Stimulated activated CD4-positive, alpha-beta T cell treated with anti-CD3 and anti-CD28 coated beads, Interleukin-12 subunit alpha, Interleukin-12 subunit beta, amount 100 ng/mL, for 4 hours (primary cell): ENCODE data around the gene CHAD.
"Not testable (repeated sequence)": the region's sequence is repeated elsewhere in the genome, so short reads cannot be mapped to it uniquely, and the experiment has no call there.

Source experiments
- DNase-seq: peaks from one replicate; pipeline ENCODE4 v3.0.0-alpha.2; 2020

CHAD gene

DNA sequence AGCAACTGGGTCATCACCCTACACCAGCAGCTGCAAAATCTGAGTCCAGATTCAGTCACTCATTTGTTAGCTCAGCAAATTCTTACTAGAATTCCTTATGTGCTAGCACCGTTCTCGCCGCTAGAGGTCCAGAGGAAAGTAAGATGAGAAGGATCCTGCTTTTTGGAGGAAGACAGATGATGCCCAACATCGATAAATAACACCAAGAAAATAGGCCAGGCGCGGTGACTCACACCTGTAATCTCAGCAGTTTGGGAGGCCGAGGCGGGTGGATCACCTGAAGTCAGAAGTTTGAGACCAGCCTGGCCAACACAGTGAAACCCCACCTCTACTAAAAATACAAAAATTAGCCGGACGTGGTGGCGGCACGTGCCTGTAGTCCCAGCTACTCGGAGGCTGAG, 4.1 kb upstream of the CHAD start:
- not testable (repeated sequence) for DNase-seq

DNA sequence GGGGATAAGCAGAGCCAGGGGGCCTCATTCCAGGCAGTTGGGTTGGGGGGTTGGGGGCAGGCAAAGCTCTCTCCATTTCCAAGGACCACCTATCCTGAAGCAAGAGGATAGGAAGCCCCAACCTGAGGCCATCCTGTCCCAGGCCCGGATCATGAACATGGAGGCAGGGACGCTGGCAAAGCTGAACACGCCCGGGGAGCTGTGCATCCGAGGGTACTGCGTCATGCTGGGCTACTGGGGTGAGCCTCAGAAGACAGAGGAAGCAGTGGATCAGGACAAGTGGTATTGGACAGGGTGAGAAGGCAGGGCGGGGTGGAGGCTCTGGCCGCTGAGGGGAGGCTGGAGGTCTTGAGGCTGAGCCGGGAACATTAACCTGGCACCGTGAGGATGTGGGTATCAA, 3.6 kb upstream of the CHAD start:
- DNase-seq = no peak

DNA sequence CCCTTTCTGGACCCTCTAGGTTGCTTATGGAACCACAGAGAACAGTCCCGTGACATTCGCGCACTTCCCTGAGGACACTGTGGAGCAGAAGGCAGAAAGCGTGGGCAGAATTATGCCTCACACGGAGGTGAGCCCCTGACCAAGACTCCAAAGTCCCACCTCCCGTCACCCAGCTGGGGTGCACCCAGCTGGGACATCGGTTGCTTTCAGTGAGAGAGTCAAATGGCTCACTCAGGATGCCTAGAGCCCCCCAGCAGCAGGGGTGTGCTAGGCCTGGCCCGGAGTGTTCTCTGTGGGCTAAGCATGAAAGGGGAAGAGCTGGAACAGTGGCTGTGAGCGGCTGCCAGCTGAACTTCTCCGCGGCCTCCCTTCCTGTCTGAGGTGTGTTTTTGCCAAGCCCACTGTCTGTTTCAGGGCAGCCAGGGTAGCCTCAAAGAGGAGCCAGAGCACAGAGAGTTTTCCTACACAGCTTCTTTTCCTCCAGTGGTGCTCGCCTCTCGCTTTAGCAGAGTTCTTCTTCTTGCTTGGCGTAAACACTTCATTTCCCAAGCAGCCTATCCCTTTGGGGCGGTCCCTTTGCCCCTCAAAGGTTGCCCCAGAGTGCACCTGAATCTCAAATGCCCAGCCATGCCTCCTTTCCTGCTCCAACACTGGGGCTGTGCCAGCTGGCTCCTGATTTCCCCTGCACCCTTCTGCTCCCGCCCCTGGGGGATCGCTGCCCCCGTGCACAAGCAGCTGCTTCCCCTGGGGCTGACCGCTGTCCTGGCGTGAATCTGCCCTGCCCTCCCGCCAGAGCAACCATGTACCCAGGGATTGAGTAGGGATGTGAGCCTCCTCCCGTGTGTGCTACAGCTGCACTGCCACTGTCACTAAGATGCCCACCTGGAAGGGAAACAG, 2.6 kb upstream of the CHAD start:
- no peak for DNase-seq

DNA sequence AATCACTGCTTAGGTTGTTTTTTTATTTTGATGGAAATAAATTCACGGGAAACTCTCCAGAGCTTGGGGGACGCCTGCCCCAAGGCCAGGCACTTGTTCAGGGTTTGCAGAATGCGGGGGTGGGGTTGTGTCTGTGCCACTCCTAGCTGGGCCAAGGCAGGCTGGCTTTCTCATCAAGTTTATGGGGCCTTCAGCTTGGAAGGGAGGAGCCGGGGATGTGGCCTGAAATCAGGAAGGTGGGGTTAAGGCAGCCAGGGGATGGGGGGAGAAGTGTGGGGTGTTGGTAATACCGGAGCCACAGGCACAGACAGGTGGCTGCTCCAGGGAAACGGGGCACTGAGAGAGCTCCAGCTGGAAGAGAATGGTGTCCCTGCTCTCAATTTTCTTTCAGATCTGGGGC, 1.7 kb upstream of the CHAD start:
- DNase-seq = no peak

DNA sequence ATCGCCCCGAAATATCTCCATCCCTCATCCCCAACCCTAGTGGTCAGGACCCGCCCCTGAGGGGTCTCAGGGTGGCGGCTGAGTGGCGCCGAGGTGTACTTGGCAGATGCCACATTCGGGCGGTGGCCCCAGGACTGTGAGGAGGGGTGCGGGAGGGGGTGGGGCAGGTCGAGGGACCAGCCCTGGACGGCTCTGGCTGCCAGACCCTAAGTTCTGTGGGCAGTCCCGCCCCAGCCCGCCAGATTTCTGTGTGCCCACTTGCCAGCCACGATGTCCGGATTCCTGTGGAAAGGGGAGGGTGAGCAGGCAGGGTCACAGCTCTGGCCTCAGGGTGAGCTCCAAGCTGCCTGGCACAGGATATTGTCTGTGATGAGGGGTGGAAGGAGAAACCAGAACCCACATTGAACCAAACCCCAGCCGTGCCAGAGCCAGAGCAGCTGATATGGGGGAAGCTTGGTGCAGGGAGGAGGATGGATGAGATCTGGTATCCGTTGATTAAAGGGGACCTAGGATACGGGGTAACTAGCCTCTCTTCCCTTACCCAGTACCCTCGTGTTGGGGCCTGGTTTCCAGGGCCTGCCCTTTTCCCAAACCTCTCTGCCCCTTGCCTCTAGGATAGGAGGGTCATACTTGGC, 1.1 kb upstream of the CHAD start:
- DNase-seq = no peak

DNA sequence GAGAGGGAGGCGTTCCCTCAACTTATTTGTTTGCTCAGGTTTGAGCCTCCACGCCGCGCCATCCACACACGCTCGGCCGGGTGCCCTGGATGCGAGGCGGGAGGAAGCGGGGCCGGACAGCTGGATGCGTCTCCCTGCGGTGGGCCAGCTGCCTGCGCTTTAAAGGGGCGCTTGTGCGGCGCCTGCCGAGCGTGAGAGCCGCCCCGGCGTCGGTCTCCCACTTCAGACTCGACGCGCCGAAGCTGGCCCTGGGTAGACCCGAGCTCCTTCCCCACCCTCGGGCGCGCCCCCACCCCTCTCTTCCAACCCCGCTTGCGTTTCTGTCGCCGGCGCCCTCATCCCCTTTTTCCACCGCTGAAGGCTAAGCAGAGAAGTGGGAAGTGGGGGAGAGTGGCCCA, 527 bp upstream of the CHAD start:
- DNase-seq = no peak

DNA sequence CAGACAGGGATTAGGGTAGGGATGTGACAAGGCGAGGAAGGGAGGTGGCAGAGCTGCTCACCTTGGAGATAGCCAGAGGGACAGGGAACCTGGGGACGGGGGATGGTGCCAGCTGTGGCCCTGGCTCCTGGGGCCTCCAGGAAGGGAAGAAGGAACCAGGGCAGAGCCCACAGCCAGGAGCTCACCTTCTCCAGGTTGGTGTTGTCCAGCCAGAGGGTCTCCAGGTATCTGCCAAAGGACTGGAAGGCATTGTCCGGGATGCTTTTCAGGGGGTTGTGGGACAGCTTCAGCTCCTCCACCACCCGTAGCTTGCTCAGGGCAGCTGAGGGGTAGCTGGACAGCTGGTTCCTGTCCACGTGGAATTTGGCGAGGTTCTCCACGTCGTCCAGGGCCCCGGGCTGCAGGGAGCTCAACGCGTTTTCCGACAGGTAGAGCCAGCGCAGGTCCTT, 801 bp downstream of the CHAD start:
- DNase-seq = no peak

DNA sequence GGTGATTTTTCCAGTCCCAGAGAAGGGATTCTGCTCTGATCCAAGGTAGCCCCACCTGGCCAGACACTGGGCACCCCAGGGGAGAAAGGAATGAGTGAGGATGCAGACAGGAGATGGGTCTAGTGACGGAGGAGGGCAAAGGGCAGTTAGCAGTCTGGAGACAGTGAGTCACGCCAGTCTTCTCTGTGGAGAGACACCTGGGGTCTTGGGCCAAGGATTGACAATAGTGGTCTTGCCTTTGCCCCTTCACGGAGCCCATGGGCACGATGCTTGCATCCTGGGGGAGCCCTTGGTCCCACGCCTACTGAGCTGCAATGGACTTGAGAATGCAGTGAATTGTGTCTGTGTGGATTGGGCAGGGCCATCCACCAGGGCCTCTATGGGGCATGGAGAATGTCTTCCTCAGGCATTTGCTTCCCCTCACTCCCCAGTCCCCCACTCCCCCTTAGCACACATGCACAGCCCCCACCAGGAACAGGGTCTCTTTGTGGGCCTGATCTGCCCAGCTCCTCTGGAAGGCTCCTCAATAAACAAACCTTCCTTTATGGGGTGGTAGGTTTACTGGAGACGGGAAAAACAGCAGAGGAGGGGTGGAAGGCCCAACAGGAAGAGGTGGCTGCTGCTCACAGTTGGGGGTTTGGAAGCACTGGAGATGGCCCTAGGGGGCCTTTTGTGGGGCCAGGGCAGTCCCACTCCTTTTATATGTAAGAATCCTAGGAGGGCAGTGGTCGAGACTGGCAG, 1.4 kb downstream of the CHAD start:
- no peak for DNase-seq

DNA sequence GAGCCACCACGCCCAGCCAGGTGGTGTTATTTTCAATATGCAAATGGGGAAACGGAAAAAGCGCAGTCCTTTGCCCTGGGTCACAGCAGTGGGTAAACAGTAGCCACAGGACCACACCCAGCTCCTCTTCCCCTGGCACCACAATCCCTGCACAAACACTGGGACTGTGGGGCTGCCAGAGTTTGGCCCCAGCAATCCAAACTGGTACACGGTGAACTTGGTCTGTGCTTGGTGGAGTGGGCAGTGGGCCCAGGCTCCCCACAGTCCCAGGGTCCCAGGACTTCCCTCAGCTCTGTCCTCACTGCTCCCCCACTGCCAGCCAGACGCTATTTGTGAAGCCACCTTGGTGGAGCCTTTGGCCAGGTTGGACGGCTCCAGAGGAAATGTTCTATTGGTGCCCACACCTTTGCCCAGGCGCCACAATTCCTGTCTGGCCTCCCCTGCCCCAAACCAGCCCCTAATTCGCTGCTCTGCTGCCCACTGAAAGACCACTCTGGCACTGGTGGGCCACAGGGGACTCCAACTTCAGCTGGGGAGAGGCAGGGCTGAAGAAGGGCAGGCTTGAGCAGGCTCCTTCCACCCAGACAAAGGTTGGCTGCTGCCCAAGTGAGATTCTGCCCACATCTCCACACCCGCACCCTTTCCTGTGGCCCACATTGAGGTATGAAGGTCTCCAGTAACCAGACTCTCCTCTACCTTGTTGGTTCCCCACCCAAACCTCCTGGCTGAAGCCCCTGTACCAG, 2.1 kb downstream of the CHAD start:
- DNase-seq = no peak

DNA sequence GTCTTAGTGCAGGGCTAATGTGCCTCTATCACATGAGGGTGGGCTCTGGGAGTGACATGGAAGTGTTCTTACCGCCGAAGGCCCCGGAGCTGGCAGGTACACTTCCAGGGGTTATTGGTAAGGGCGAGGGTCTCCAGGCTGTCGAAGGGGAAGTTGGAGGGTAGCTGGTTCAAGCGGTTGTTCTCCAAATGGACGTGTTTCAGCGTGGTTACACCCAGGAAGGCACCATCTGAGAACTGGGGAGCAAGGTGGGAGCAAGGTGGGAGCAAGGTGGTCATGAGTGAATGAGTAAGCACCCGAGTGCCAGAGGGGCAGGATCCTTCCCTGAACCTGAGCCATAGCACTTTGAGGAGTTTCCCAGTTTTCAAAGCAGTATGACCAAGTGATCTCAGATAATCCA, 3.0 kb downstream of the CHAD start:
- DNase-seq = no peak

DNA sequence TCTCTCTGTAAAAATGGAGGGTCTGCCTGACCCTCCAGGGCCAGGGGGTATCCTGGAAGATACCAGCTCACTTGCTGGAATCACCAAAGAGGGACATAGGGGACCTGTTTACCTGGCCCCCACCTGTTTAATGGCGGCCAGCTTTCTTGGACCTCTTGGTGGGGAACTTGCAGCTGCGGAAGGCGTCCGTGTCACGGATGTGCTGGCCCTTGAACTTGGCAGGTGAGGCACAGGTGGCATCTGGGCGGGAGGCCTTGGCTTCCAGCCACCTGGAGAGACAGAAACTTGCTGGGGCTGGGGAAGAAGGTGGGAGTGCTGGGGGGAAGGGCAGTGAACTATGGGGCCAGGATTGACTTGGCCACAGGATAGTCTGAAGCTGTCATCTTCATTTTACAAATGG, 3.5 kb downstream of the CHAD start:
- DNase-seq = no peak

DNA sequence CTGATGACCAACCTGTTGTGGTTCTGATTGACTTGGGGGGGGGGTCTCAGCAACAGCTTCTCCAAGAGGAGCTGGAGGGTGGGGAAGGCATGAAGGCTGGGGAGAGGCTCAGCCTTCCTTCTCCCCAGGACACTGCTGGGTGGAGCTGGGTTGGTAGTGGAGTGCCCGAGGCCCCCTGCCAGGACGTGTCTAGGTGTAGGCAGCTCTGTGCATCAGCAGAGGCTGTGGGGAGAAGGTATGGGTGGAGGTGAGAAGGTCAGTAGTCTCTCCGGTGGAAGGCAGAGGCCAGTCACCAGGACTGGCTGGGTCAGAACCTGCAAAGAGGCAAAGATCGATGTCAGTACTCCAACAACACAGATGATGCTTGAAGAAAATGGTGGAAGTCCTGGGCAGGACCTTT, 3.9 kb downstream of the CHAD start:
- DNase-seq = no peak

DNA sequence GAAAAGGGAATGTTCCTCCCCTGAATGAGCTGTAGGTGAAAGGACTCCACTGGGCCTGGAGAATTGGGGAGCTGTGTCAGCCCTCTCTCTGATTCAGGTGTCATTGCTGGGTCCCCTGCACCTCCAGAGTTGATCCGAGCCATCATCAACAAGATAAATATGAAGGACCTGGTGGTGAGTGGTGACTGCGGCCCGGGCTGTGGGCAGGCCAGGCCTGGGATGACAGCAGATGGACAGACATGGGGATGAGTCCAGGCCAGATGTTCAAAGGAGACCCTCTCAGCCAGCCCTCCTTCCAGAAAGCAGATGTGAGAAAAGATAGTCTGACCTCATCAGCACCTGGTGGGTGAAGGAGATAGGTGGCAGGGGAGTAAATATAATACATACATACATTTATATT, 4.6 kb downstream of the CHAD start:
- no peak for DNase-seq

DNA sequence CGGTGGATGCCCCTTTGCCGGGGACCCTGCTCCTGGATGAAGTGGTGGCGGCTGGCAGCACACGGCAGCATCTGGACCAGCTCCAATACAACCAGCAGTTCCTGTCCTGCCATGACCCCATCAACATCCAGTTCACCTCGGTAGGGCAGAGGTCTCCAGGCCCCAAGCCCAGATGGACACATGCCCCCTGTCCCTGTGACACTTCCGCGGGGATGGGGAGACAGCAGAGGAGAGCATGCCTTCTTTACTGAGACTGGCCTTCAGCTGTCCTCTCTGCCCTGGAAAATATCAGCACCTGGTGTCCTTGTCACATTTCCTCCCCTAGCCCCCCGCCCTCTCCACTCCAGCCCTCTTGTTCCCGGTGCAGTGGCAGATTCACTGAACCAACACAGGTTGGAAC, 6.2 kb downstream of the CHAD start:
- DNase-seq = no peak

DNA sequence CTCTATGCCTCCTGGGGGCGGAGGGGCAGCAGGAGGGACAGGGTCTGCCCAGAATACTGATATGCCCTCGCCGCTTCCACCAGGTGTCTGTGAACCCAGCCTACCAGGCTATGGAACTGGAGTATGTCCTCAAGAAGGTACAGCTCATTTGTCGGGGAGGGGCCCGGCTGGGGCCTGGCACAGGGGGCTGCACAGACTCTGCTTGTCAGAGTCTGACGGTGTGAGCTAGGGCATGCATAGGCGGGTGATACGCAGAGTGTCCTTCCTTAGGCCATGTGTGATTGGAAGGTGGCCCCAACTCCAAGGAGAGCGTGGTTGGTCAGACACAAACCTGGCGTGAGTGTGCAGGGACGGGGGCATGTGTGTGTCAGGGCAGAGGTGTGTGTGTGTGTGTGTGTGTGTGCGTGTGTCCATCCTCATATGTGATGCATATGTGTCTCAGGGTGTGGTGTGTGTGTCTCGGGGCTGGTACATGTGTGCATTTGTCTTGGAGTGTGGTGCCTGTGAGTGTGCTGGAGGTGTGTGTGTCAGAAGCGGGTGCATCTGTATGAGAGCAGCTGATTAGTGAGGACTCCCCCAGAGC, 7.0 kb downstream of the CHAD start:
- DNase-seq = no peak

DNA sequence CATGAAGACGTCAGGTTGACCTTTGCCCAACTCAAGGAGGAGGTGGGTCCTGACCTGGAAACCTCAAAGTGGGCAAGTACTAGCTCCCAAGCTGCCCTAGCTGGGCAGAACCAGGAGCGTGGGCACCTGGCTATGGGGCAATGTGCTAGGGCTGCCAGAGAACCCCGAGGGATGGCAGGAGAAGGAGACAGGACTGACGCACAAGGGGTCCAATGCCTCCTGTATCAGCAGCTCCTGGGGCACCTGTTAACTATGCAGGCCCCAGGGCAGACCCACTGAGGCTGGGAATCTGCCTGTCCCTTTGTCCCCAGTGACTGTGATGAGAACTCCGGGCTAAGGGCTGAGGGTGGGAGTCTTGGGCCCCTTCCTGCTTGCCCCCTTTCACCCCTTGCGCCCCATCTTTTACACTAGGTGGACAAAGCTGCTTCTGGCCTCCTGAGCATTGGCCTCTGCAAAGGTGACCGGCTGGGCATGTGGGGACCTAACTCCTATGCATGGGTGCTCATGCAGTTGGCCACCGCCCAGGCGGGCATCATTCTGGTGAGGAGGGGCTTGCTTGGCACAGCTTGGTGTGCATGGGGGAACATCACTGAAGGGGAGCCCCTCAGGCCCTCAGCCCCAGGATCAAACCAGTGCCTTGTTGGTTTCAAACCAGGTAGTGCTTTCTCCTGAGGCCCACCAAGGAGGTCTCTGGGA, 7.7 kb downstream of the CHAD start:
- DNase-seq = no peak

DNA sequence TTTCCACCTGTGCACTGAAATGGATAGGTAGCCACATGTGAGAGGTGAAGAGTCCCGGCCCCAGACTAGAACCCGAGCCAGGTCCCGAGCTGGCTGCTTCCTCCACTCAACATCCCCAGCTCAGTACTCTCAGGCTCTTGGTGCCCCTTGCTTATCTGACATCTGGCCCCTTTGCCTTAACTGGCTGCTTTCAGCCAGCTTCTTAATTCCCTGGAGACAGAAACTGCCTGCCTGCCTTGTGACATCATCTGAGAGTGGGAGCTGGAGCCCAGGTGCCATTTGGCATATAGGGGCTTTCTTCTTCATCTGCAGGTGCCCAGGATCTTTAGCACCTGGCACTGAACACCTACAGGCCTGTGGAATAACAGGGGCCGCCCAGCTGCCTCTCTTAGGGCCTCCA, 8.9 kb downstream of the CHAD start:
- no peak for DNase-seq

DNA sequence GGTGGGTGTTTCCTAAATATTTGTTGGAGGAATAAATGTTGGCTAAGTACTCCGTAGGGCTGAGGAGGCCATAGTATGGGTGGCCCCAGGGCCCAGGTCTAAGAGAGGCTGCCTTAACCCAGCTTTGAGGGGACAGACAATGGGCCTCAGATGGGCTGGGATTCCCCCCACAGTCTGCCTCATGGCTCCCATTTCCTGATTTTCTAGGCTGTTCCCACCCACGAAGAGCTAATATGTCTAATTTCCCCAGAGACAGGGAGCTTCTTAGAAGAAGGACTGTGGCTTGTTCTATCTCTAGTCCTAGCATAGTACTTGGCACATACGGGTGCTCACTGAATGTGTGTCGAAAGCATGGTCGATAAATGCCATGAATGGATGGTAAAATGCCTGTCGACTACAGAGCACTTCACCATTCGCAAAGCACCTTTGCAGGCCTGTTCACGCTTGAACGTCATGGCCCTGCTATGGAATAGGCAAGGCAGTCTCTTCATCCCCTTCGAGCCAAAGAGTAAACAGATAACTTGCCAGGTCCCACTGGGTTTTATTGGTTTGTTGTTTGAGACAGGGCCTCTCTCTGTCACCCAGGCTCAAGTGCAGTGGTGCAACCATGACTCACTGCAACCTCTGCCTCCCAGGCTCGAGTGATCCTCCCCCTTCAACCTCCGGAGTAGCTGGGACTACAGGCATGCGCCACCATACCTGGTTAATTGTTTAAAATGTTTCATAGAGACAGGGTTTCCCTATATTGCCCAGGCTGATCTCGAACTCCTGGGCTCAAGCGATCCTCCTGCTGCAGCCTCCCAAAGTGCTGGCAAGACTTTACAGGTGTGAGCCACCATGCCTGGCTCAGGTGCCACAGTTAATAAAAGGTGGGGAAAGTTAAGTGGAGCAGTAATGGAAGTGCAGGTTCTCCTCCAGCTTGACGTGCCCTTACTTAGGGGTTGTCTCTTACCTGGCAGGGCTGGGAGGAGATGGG, 9.7 kb downstream of the CHAD start:
- no peak for DNase-seq

DNA sequence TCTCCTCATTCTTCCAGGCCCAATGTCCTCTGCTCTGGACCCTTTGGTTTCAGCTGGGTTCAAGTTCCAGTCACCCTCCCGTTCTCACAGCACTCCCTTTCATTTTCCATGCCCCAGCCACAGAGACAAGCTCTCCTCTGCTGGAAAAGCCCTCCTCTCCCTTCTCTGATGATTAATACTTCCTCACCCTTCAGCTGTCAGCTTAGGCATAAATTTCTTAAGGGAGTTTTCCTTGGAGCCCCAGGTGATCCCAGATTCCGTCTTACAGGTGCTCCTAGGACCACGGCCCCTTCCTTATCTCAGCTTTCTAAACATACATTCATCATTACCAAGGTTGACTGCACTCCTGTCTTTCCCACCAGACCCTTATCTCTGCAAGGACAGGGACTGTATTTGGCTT, 10.4 kb downstream of the CHAD start:
- no peak for DNase-seq

DNA sequence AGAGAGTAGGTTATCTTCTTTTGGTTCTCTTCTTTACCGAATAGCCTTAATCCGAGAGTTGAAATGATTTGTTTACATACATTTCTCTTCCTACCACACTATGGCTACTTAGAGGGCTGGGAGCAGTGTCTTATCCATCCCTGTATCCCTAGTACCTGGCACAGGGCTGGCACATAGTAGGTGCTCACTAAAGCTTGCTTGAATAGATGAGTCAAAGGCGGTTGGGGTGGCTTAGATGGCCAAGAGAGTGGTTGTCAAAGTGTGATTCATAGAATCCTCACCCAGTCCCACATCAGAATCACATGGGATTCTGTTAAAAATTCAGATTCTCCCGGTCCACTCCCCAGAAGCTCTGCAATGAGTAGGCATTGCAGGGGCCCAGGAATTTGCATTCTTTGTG, 11.1 kb downstream of the CHAD start:
- no peak for DNase-seq

DNA sequence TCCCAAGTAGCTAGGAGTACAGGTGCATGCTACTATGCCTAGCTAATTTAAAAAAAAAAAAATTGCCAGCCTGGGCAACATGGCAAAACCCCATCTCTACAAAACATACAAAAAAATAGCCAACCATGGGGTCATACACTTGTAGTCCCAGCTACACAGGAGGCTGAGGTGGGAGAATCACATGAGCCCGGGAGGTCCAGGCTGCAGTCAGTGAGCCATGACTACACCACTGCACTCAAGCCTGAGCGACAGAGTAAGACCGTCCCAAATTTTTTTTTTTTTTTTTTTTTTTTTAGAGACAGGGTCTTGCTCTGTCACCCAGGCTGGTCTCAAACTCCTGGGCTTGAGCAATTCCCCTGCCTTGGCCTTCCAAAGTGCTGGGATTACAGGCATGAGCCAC, 14.8 kb downstream of the CHAD start:
- no peak for DNase-seq
